ENCODE measurements around the gene ADPRHL1.

Gene ADPRHL1

DNA sequence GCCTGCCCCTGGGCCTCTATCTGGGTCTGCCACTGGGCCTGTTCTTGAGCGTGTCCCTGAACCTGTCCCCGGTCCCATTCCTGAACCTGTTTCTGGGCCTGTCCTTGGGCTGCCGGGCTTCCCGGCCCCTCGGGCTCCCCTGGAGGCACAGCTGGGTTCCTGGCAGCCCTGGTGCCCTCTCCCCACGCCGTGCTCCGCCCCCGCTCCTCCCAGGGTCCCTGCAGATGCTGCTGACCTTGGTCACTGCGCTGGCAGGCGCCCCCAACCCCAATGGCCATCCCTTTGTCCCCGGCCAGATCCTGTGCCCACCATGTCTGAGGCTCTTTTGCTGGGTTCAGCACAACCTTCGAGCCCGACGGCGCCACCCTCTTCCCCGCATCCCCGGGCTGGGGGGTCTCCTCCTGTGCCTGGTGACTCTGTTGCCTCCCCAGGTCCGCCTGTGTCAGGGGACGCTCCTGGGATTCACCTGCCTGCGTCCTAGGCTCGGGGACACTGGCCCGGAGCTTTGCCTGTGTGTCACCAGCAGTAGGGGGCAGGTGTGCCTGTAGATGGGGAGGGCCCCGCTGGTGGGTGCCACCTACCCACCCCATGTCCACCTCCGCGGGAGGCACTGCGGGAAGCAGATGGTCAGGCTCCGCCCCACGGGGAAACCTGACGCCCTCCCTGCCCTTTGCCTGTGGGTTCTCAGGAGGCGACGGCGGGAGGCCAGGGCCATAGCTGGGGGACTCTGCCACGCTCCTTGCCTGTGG is 48.4 kb downstream of the ADPRHL1 start:
- DNase-seq (ENCODE audit: low read depth), result no peak
- H3K4me3 ChIP-seq (ENCODE audit: low read depth, low read length), result no peak overlapping the region
- no peak for TF ChIP-seq CTCF (conservative IDR thresholded peaks at IDR 0.05; ENCODE audit: low read depth, low read length)

DNA sequence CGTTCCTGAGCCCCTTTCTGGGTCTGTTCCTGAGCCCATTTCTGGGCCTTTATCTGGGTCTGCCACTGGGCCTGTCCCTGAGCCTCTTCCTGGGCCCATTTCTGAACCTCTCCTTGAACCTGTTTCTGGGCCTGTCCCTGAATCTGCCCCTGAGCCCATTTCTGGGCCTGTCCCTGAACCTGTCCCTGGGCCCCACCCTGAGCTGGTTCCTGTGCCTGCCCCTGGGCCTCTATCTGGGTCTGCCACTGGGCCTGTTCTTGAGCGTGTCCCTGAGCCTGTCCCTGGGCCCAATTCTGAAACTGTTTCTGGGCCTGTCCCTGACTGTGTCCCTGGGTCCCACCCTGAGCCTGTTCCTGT is 48.9 kb downstream of the ADPRHL1 start:
- DNase-seq (ENCODE audit: low read depth), result no peak
- no peak for TF ChIP-seq CTCF (conservative IDR thresholded peaks at IDR 0.05; ENCODE audit: low read depth, low read length)
- no peak overlapping the region for H3K4me3 ChIP-seq (ENCODE audit: low read depth, low read length)

GRCh38 chr13:113403255-113404104 is 49.8 kb downstream of the ADPRHL1 start:
- no peak for TF ChIP-seq CTCF (conservative IDR thresholded peaks at IDR 0.05; ENCODE audit: low read depth, low read length)
- no peak overlapping the region for H3K4me3 ChIP-seq (ENCODE audit: low read depth, low read length)
- no peak for DNase-seq (ENCODE audit: low read depth)

DNA sequence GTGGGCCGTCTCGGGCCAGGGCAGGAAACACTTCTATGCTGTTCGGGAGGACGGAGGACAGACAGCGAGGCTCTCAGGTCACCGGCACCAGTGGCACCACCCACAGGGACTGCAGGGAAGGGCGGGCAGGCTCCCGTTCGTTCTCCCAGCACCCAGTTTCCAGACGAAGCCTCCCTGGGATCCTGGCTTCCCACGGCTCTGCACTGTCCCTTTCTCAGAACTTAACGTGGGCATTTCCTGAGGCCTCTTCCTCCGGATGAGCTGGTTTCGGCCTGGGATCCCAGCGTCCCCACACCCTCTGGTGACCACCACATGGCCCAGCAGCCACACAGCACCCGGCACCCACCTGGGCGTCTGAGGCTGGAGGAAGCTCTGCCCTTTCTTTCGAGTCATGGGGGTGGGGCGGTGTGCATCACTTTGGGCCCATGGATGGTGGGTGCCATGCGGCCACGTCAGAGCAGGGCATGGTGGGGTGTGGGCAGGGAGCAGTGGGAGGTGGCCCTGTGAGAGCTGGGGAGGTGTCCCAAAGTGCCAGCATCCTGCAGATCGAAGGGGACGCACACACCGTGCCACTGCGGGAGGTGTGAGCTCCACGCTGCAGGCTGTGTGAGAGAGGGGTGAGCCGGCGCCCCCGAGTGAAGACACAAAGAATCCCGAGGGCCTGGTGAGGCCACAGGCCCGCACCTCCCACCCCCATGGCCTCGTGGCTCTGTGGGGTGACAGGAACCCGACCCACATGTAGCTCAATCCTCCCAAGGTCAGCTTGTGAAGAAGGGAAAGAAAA is 50.6 kb downstream of the ADPRHL1 start:
- no peak overlapping the region for H3K4me3 ChIP-seq (ENCODE audit: low read depth, low read length)
- DNase-seq (ENCODE audit: low read depth), result no peak
- TF ChIP-seq CTCF (conservative IDR thresholded peaks at IDR 0.05; ENCODE audit: low read depth, low read length), result no peak

- no peak for DNase-seq (ENCODE audit: low read depth)
- no peak overlapping the region for H3K4me3 ChIP-seq (ENCODE audit: low read depth, low read length)
- TF ChIP-seq CTCF (conservative IDR thresholded peaks at IDR 0.05; ENCODE audit: low read depth, low read length), result no peak
These were observed 51.6 kb downstream of the ADPRHL1 start for GRCh38 chr13:113401452-113402415.

Data from choroid plexus epithelial cell (primary cell).